ENCODE results near the gene DAZL.

The DAZL gene

GRCh38 chr3:16543242-16543864, 61.9 kb downstream of the DAZL start:
- TF ChIP-seq ZBTB7A (IDR thresholded peaks at IDR 0.05; ENCODE audit: low read depth), result no peak

DNA sequence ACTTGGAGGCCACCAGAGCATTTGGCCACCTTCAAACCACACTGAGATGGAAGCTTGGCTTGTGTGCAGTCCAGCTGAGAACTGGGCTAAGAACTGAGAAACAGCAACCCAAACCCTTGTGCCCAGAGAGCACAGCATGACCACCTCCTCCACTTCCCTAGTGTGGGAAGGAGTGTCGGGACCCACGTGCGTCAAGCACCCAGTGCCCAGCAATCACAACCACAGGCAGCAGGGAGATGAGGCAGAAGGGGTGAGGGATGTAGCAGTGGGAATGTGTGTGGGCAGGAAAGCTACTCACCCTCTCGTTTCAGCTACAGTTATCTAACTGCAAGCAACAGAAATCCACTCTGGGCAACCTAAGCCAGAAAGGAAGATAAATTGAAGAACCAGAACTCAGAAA, 66.7 kb downstream of the DAZL start:
- no peak for TF ChIP-seq EP300 (IDR thresholded peaks at IDR 0.05; ENCODE audit: borderline replicate concordance)
- no peak for TF ChIP-seq YY1 (IDR thresholded peaks at IDR 0.05; ENCODE audit: low read depth)
- no peak for TF ChIP-seq CEBPB (IDR thresholded peaks at IDR 0.05)
- TF ChIP-seq USF1 (IDR thresholded peaks at IDR 0.05), result no peak
- no peak for TF ChIP-seq MAX (IDR thresholded peaks at IDR 0.05)
- no peak for TF ChIP-seq ZBTB7A (IDR thresholded peaks at IDR 0.05; ENCODE audit: low read depth)
- TF ChIP-seq RAD21 (IDR thresholded peaks at IDR 0.05; ENCODE audit: low read depth), result no peak
- TF ChIP-seq TEAD4 (IDR thresholded peaks at IDR 0.05), result no peak
- no peak for TF ChIP-seq TAF1 (IDR thresholded peaks at IDR 0.05; ENCODE audit: low read depth)
- TF ChIP-seq NFIC (IDR thresholded peaks at IDR 0.05), result no peak
- TF ChIP-seq TCF12 (IDR thresholded peaks at IDR 0.05; ENCODE audit: low read depth), result no peak
- no peak for TF ChIP-seq EGR1 (IDR thresholded peaks at IDR 0.05)
- TF ChIP-seq FOXM1 (IDR thresholded peaks at IDR 0.05; ENCODE audit: borderline replicate concordance, low read depth), result no peak
- no peak for TF ChIP-seq REST (IDR thresholded peaks at IDR 0.05; ENCODE audit: low read depth)
- TF ChIP-seq CREB1 (IDR thresholded peaks at IDR 0.05; ENCODE audit: low read depth), result no peak

- no peak for TF ChIP-seq NFIC (IDR thresholded peaks at IDR 0.05)
- TF ChIP-seq ZBTB7A (IDR thresholded peaks at IDR 0.05; ENCODE audit: low read depth), result no peak
- no peak for TF ChIP-seq CEBPB (IDR thresholded peaks at IDR 0.05)
- no peak for TF ChIP-seq USF1 (IDR thresholded peaks at IDR 0.05)
- no peak for TF ChIP-seq MAX (IDR thresholded peaks at IDR 0.05)
- no peak for TF ChIP-seq RAD21 (IDR thresholded peaks at IDR 0.05; ENCODE audit: low read depth)
- TF ChIP-seq EGR1 (IDR thresholded peaks at IDR 0.05), result no peak
- TF ChIP-seq CREB1 (IDR thresholded peaks at IDR 0.05; ENCODE audit: low read depth), result no peak
Observed at GRCh38 chr3:16536996-16537395, 68.2 kb downstream of the DAZL start.

Data from Ishikawa (cell line).